NB4 (cell line): ENCODE measurements around the gene SLC25A5.

ENCODE experiments used
- POLR2A ChIP-seq: IDR thresholded peaks from 2 replicates; pipeline ENCODE4 v1.6.1; 2011; ENCODE audit warnings: mild to moderate bottlenecking; ENCODE audit not compliant: insufficient read length; ENCODE audit errors: extremely low read depth
- TF ChIP-seq, protein P1 (sequence below): IDR thresholded peaks from one replicate; pipeline ENCODE4 v1.5.1; 2012; ENCODE audit warnings: low read depth, low read length

DNA sequence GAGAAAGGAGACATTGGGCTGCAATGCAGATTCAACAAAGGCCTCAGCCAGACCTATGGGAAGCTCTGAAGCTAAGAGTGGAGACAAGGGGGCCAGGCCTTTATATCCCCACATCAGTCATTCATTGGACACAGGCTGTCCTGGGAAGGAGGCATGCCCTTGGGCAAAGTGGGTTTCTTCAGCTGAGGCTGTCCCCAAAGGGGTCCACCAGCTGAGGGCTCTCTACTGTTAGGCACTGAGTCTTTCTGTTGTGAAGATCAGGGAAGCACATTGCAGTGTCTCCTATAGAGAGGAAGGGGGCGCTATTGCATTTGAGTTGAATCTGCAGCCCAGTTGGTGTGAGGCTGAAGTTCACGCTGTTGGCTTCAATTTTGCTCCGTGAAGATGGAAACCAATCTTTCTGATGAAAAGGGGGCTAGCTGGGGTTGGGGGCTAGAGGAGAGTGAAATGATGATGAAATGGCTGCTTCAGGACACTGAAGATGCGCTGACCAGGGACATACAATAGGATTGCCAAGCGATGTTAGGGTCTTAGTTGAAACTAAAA is 48.0 kb downstream of the SLC25A5 start:
- TF ChIP-seq, protein P1, sequence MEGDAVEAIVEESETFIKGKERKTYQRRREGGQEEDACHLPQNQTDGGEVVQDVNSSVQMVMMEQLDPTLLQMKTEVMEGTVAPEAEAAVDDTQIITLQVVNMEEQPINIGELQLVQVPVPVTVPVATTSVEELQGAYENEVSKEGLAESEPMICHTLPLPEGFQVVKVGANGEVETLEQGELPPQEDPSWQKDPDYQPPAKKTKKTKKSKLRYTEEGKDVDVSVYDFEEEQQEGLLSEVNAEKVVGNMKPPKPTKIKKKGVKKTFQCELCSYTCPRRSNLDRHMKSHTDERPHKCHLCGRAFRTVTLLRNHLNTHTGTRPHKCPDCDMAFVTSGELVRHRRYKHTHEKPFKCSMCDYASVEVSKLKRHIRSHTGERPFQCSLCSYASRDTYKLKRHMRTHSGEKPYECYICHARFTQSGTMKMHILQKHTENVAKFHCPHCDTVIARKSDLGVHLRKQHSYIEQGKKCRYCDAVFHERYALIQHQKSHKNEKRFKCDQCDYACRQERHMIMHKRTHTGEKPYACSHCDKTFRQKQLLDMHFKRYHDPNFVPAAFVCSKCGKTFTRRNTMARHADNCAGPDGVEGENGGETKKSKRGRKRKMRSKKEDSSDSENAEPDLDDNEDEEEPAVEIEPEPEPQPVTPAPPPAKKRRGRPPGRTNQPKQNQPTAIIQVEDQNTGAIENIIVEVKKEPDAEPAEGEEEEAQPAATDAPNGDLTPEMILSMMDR = peak; percentile 74
- TF ChIP-seq POLR2A = no peak
